ENCODE measurements around the gene UGT2B15.
"Not testable (repeated sequence)": the region's sequence is repeated elsewhere in the genome, so short reads cannot be mapped to it uniquely, and the experiment has no call there.

The UGT2B15 gene

GRCh38 chr4:68655764-68656444, 14.5 kb downstream of the UGT2B15 start:
- no peak for DNase-seq (ENCODE audit: low read depth in 2 of 2)

- no peak for DNase-seq (ENCODE audit: low read depth in 2 of 2)
These were observed 15.3 kb downstream of the UGT2B15 start for GRCh38 chr4:68654946-68655721.

GRCh38 chr4:68651932-68652331, 18.5 kb downstream of the UGT2B15 start:
- DNase-seq (ENCODE audit: low read depth in 2 of 2), result no peak

GRCh38 chr4:68630371-68630770, 40.1 kb downstream of the UGT2B15 start:
- no peak for DNase-seq (ENCODE audit: low read depth in 2 of 2)

GRCh38 chr4:68622731-68623130, 47.7 kb downstream of the UGT2B15 start:
- not testable (repeated sequence) for DNase-seq (ENCODE audit: low read depth in 2 of 2)

- DNase-seq (ENCODE audit: low read depth in 2 of 2), result no peak
These were observed 53.3 kb downstream of the UGT2B15 start for GRCh38 chr4:68617003-68617698.

- DNase-seq (ENCODE audit: low read depth in 2 of 2), result no peak
These were observed 54.6 kb downstream of the UGT2B15 start for GRCh38 chr4:68615699-68616422.

- DNase-seq (ENCODE audit: low read depth in 2 of 2), result no peak
These were observed 56.7 kb downstream of the UGT2B15 start for GRCh38 chr4:68613752-68614151.

GRCh38 chr4:68606240-68606639, 64.2 kb downstream of the UGT2B15 start:
- no peak for DNase-seq (ENCODE audit: low read depth in 2 of 2)

GRCh38 chr4:68599150-68599549, 71.3 kb downstream of the UGT2B15 start:
- no peak for DNase-seq (ENCODE audit: low read depth in 2 of 2)

GRCh38 chr4:68597482-68597881, 73.0 kb downstream of the UGT2B15 start:
- no peak for DNase-seq (ENCODE audit: low read depth in 2 of 2)
